Activated CD8-positive, alpha-beta memory T cell treated with anti-CD3 and anti-CD28 coated beads for 48 hours (primary cell): ENCODE results near the gene CFAP54.
"Not testable (repeated sequence)": the region's sequence is repeated elsewhere in the genome, so short reads cannot be mapped to it uniquely, and the experiment has no call there.

Experiments
- DNase-seq, 3 experiments: peaks; one replicate each; pipeline ENCODE4 v3.0.0-alpha.2; 2020; ENCODE audit warnings: low read depth in 2 of 3, low spot score in 2 of 3

The CFAP54 gene

DNA sequence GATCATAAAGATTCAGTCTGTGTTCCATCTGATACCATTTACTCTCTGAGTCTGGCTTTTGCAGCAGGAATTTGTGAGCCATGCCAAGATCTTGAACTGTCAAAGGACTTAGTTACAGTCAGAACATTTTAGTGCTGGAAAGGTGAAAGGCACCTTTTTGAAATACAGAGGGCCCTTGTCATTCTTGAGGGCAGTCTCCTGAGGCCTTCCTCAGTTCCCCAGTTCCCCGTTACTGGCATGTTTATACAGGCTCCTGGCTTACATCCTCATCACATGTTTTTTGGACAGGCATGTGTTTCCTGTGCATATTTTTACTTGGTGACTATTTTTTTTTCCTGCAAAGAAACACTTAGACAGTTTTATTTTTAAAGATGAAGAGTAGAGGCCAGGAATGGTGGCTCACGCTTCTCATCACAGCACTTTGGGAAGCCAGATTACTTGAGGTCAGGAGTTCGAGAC lies 21.0 kb downstream of the CFAP54 start:
- no peak for DNase-seq

GRCh38 chr12:96513166-96513565 lies 23.8 kb downstream of the CFAP54 start:
- no peak for DNase-seq

GRCh38 chr12:96513681-96514080 lies 24.3 kb downstream of the CFAP54 start:
- DNase-seq, result no peak

GRCh38 chr12:96514328-96514727 lies 25.0 kb downstream of the CFAP54 start:
- no peak for DNase-seq

GRCh38 chr12:96516472-96517430 lies 27.4 kb downstream of the CFAP54 start:
- peak; percentile 40 to 68 (median 45) for DNase-seq

GRCh38 chr12:96520767-96521166 lies 31.4 kb downstream of the CFAP54 start:
- no peak for DNase-seq

GRCh38 chr12:96521895-96522682 lies 32.7 kb downstream of the CFAP54 start:
- DNase-seq, result no peak

GRCh38 chr12:96522690-96523089 lies 33.3 kb downstream of the CFAP54 start:
- no peak for DNase-seq

DNA sequence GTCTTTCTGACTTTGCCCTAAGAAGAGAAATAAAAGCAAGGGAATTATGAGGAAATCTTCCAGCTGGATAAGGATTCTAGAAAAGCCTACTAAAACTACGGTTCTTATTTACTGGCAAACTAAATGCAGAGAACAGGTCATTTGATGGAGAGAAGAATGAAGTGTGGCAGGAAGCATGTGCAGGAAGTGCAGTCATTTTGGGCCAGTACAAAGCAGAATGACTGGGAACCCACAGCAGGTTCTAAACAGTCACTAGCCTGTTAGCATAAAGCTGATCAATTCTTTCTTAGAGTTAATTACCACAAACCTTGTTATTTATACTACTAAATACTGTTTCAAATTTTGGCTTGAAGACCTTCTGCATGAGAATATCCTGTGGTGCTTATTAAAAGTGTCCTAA lies 36.7 kb downstream of the CFAP54 start:
- no peak for DNase-seq

DNA sequence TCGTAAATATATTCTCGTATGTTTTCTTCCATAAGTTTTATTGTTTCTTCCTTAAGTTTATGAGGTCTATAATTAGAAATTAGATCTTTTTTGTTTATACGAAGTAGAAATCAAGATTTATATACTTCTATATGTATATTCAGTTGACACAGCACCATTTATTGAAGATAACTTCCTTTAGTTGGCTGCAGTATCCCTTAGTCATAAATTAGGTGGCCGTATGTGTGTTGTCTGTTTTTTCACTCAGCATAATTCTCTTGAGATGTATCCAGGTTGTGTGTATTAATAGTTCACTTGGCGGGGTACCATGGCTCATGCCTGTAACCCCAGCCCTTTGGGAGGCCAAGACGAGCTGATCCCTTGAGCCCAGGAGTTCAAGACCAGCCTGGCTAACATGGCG lies 40.5 kb downstream of the CFAP54 start:
- DNase-seq, result no peak

DNA sequence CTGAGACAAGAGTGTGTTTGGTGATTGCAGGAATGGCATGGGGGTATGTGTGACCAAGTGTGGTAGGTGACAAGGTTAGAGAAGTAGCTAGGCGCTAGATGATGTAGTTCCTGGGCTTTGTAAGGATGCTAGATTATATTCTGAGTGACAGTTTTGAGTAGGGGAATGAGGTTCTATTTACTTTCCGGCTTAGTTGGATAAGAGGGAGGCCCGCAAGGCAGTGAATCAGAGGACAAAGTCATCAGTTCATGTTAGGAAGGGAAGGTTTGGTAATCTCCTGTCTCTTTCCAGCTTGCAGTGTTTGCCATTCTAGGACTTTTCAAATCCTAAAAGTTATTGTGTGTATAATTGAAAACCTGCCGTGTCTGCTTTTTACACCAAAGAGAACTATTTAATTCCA lies 45.0 kb downstream of the CFAP54 start:
- no peak for DNase-seq

- DNase-seq, result no peak
Observed at GRCh38 chr12:96548384-96548783, 59.0 kb downstream of the CFAP54 start.

DNA sequence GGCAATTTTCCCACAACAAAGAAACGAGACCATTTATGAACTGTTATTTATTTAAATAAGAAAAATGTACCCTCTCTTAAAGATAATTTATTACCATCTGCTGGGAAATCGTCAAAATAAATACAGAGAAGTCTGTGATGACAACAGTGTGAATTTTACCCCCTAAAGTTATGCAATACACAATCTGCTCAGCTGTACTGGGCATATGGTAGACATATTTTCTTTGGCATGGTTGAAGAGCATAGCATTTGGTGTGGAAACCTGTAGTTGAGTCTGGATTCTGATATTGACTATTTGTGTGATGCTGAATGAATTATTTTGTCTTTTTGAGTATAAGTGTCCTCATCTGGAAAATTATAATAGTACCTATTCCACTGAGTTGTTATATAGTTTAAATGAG lies 60.0 kb downstream of the CFAP54 start:
- DNase-seq, result no peak

DNA sequence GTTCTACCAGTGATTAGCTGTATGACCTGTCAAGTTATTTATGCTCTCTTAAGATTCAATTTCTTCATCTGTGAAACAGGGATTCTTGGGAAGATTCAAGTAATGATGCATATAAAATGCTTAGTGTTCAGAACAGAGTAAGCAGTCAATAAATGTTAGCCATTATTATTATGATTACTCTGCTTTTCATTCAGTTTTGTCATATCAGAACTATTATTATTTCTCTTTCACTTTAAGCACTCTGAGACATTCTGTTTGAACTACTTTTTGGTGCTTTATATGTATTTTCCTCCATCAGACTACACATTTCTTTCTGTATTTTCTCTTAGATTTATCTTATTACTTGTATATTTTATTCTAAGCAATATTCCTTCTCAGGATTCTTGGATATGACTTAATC lies 81.2 kb downstream of the CFAP54 start:
- DNase-seq, result no peak

- DNase-seq, result no peak
Observed at GRCh38 chr12:96571101-96571862, 81.9 kb downstream of the CFAP54 start.

DNA sequence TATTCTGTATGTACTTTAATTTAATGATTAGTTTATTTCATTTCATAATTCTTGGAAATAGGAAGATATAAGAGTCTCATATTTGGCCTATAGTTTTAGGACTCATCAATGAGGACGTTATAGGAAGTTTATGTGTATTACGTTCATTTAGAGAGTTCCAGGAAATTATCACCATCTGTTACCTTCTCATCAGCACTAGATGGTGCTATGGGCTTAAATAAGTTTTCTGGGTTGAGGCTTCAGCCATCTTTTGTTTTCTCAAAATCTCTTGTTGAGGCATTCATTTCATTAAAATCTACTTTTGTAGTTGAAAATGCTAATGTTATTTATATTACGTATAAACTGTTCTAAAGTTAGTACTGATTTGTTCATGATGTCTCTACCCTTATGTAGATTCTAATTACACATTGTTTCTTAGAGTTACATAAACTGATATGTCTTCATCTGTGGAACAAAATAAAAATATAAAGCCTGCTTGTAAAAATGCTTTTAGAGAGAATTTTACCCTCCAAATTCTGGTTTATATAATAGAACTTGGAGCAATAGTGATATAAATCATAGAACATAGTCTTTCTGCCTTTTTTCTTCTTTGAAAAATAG lies 89.2 kb downstream of the CFAP54 start:
- no peak for DNase-seq

DNA sequence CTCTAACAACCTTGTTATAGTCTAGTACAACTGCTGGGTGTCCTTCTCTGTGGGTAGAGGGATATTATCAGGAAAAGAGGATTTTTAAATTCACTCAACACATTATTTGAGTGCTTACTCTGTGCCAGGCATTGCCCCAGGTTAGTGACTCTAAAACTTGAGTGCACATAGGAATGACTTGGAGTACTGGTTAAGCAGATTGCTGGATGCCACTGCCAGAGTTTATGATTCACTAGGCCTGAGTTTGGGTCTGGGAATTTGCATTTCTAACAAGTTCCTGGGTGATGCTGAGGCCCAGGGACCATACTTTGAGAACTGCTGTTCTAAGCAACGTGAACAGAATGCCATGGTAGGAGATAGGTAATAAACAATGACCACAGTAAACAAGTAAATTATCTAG lies 96.6 kb downstream of the CFAP54 start:
- DNase-seq, result no peak

DNA sequence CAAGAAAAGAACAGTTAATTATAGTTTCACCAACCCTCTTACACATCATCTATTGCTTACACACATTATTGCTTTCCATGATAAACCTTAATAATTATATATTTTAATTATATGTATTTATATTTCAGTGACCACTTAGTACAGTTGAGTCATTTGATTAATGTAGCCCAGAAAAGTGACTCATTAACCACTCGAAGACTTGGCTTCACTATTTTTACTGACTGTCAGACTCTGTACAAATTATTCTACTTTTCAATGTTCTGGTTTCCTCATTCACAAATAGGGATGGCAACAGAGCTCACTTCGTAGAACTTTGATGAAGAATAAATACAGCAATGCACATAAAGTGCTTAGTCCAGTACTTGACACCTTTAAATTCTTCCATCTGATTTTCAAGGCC lies 98.3 kb downstream of the CFAP54 start:
- DNase-seq, result no peak

DNA sequence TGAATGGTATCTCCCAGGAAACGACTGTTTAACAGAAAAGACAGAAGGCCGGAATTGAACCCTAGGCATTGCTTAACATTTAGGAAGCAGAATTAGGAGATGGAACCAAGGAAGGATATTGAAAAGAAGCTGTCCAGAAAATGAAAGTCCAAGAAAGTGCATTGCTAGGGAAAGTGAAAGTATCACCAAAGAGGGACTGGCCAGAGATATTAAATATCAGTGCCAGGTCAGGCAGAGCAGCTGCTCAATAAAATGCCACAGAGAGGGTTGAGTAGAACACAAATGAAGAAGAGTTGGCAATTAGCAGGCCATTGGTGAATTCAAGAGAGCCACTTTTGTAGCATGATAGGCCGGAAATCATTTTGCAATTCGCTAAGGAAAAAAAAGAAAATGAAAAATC lies 101.6 kb downstream of the CFAP54 start:
- no peak for DNase-seq

DNA sequence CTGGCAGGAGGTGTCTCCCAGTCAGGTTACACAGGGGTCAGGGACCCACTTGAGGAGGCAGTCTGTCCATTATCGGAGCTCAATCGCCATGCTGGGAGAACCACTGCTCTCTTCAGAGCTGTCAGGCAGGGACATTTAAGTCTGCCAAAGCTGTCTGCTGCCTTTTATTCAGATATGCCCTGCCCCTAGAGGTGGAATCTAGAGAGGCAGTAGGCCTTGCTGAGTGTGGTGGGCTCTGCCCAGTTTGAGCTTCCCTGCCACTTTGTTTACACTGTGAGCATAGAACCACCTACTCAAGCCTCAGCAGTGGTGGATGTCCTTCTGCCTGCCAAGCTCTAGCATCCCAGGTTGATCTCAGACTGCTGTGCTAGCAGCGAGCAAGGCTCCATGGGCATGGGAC lies 115.0 kb downstream of the CFAP54 start:
- DNase-seq, result not testable (repeated sequence)

DNA sequence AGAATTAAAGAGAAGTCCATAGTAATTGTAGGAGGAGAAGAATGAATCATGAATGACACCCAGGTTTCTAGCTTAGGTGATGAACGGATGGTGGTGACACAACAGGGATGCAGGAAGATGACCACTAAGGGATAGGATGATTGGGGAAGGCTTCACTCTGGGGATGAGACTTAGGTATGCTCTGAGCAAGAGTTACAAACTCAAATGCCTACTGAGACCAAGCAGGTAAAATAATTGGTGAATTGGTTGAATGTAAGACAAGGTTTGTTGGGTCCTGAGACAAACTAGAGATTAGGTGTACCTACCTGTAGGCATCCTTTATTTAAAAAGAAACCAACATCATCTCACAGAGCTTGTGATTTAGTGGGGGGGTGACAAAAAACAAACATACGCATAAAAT lies 116.3 kb downstream of the CFAP54 start:
- no peak for DNase-seq
